Panc1 (cell line): ENCODE data around the gene MGMT. TPM values are rescaled to one million over a fixed set of nuclear protein-coding genes. Genes with fewer than 3 reads are reported as not detected.

ENCODE experiments used
- ATAC-seq: fragments of 200-7000 bp; cut with Tn5 transposase; 2 replicates; pipeline ENCODE4 v1.9.1; 2020; ENCODE audit warnings: mild to moderate bottlenecking, moderate library complexity
- BruUV-seq: library from RNA; stranded (reverse); fragments of 400-500 nt; replicated peaks from 2 replicates; lab custom pipeline; 2021; lab: Mats Ljungman, UMichigan
- CTCF ChIA-PET: fragments of 300-600 bp; sonication (Branson Sonifier 250); formaldehyde crosslinking; loops from one replicate; lab custom pipeline; 2022; ENCODE audit warnings: antibody characterized with exemption; lab: Charles Lee
- POLR2A ChIA-PET: fragments of 300-600 bp; sonication (Branson Sonifier 250); formaldehyde crosslinking; loops from one replicate; lab custom pipeline; 2022; ENCODE audit warnings: antibody characterized with exemption; lab: Charles Lee
- DNase-seq: peaks from one replicate; pipeline ENCODE4 v3.0.0-alpha.2; 2010; ENCODE audit warnings: low read depth, low spot score
- H3K27ac ChIP-seq: 2 replicates; pipeline ENCODE4 v1.5.1; 2011; ENCODE audit warnings: mild to moderate bottlenecking, low read length, inconsistent platforms
- H3K27me3 ChIP-seq: fragments of 200-500 bp; sonication (Bioruptor generic); 2 replicates; pipeline ENCODE4 v1.6.0; 2014; ENCODE audit warnings: low read length, inconsistent platforms; ENCODE audit not compliant: control insufficient read depth, insufficient read depth
- H3K36me3 ChIP-seq: fragments of 200-500 bp; sonication (Bioruptor generic); 2 replicates; pipeline ENCODE4 v1.5.1; 2014; ENCODE audit warnings: inconsistent platforms, mild to moderate bottlenecking, low read length, moderate library complexity; ENCODE audit not compliant: control insufficient read depth, insufficient read depth
- H3K4me1 ChIP-seq: 2 replicates; pipeline ENCODE4 v1.5.1; 2011; ENCODE audit warnings: inconsistent platforms, mild to moderate bottlenecking, low read length, moderate library complexity; ENCODE audit not compliant: control insufficient read depth, insufficient read depth
- H3K4me3 ChIP-seq, 2 experiments: 2 replicates each; pipeline ENCODE4 v1.5.1; 2011 to 2012; ENCODE audit warnings: low read depth in 2 of 2, low read length in 2 of 2, mild to moderate bottlenecking in 2 of 2, inconsistent platforms in 1 of 2, moderate library complexity in 1 of 2
- H3K9me3 ChIP-seq: fragments of 200-500 bp; sonication (Bioruptor generic); 2 replicates; pipeline ENCODE4 v1.5.1; 2014; ENCODE audit warnings: low read depth, mild to moderate bottlenecking, inconsistent platforms, low read length, moderate library complexity; ENCODE audit not compliant: control insufficient read depth, insufficient read depth
- POLR2AphosphoS5 ChIP-seq: IDR thresholded peaks from 2 replicates; pipeline ENCODE4 v1.6.1; 2012; ENCODE audit warnings: mild to moderate bottlenecking, low read depth, low read length, moderate library complexity
- SIN3A ChIP-seq: IDR thresholded peaks from 2 replicates; pipeline ENCODE4 v1.6.1; 2012; ENCODE audit warnings: low read depth, mild to moderate bottlenecking, low read length, moderate library complexity, borderline replicate concordance; ENCODE audit not compliant: insufficient read depth
- TCF7L2 ChIP-seq: IDR thresholded peaks from 2 replicates; pipeline ENCODE4 v1.6.1; 2011; ENCODE audit warnings: mild to moderate bottlenecking, low read depth, low read length, inconsistent platforms
- in situ Hi-C: cut with HindIII; loops from 2 replicates; pipeline ENCODE4 v1.10.0; 2016; ENCODE audit warnings: low sequenced_read_pairs, low pct_unique_long_range_greater_than_20kb
- intact Hi-C: fragments of 100-400 bp; cut with micrococcal nuclease; formaldehyde crosslinking; loops from one replicate; pipeline ENCODE4 v1.10.0; 2022; ENCODE audit not compliant: unreplicated experiment
- total RNA-seq: library from RNA; stranded (reverse); gene quantifications from one replicate; pipeline ENCODE4 v1.2.1, GENCODE V29; 2021; ENCODE audit not compliant: unreplicated experiment
- TF ChIP-seq, protein P1 (sequence below): fragments of 450-650 bp; IDR thresholded peaks from 2 replicates; pipeline ENCODE4 v1.5.1; 2017; ENCODE audit warnings: mild to moderate bottlenecking
- TF ChIP-seq, protein P2 (sequence below), 2 experiments: IDR thresholded peaks; 2 replicates each; pipeline ENCODE4 v1.6.1; 2011 to 2012; ENCODE audit warnings: low read depth in 2 of 2, control low read depth in 1 of 2, low read length in 1 of 2, mild to moderate bottlenecking in 1 of 2, moderate library complexity in 1 of 2; ENCODE audit not compliant: insufficient read depth in 1 of 2

Gene MGMT
- total RNA-seq, 1 experiment from 2014 or later = 27.3 TPM

DNA sequence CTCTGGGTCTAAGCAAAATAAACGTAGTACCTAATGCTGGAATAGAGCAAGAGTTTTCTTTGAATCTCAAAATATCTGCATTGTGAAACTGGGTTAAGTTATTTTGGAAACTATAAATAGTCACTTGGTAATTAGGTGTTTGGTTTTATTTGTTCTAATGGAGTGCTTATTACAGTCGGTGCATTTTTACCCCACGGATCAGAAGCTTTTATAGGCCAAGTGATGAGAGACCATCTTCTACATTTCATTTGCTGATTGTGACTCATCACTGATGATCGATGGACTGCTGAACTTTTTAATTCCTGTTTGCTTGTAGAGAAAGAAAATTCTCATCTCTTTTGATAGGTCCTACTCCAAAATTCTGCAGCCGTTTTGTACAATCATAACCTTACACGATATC, 28.2 kb downstream of the MGMT start:
- DNase-seq = no peak
- no TSS peak for BruUV-seq
- TF ChIP-seq TCF7L2 (no peak), SIN3A (no peak), POLR2AphosphoS5 (no peak)
- TF ChIP-seq, protein P1, sequence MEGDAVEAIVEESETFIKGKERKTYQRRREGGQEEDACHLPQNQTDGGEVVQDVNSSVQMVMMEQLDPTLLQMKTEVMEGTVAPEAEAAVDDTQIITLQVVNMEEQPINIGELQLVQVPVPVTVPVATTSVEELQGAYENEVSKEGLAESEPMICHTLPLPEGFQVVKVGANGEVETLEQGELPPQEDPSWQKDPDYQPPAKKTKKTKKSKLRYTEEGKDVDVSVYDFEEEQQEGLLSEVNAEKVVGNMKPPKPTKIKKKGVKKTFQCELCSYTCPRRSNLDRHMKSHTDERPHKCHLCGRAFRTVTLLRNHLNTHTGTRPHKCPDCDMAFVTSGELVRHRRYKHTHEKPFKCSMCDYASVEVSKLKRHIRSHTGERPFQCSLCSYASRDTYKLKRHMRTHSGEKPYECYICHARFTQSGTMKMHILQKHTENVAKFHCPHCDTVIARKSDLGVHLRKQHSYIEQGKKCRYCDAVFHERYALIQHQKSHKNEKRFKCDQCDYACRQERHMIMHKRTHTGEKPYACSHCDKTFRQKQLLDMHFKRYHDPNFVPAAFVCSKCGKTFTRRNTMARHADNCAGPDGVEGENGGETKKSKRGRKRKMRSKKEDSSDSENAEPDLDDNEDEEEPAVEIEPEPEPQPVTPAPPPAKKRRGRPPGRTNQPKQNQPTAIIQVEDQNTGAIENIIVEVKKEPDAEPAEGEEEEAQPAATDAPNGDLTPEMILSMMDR = no peak
- TF ChIP-seq, protein P2, sequence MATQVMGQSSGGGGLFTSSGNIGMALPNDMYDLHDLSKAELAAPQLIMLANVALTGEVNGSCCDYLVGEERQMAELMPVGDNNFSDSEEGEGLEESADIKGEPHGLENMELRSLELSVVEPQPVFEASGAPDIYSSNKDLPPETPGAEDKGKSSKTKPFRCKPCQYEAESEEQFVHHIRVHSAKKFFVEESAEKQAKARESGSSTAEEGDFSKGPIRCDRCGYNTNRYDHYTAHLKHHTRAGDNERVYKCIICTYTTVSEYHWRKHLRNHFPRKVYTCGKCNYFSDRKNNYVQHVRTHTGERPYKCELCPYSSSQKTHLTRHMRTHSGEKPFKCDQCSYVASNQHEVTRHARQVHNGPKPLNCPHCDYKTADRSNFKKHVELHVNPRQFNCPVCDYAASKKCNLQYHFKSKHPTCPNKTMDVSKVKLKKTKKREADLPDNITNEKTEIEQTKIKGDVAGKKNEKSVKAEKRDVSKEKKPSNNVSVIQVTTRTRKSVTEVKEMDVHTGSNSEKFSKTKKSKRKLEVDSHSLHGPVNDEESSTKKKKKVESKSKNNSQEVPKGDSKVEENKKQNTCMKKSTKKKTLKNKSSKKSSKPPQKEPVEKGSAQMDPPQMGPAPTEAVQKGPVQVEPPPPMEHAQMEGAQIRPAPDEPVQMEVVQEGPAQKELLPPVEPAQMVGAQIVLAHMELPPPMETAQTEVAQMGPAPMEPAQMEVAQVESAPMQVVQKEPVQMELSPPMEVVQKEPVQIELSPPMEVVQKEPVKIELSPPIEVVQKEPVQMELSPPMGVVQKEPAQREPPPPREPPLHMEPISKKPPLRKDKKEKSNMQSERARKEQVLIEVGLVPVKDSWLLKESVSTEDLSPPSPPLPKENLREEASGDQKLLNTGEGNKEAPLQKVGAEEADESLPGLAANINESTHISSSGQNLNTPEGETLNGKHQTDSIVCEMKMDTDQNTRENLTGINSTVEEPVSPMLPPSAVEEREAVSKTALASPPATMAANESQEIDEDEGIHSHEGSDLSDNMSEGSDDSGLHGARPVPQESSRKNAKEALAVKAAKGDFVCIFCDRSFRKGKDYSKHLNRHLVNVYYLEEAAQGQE (IDR thresholded peaks at IDR 0.05; ENCODE audit: insufficient read depth in 1 of 2, low read depth in 2 of 2, low read length in 1 of 2) = no peak
- no peaks in the 10 kb centered on the region for H3K27me3 ChIP-seq
- H3K4me1 ChIP-seq = no peaks in the 10 kb centered on the region
- H3K4me3 ChIP-seq = no peak overlapping the region
- ChIA-PET CTCF (no interaction called here), POLR2A (no interaction called here)
- in situ Hi-C loops (no loop called here), intact Hi-C loops (no loop called here)
- H3K9me3 ChIP-seq = peaks cover 23% of the 10 kb centered on the region
- no peaks in the 10 kb centered on the region for H3K36me3 ChIP-seq
- no peak overlapping the region for H3K27ac ChIP-seq
- ATAC-seq = no peak

DNA sequence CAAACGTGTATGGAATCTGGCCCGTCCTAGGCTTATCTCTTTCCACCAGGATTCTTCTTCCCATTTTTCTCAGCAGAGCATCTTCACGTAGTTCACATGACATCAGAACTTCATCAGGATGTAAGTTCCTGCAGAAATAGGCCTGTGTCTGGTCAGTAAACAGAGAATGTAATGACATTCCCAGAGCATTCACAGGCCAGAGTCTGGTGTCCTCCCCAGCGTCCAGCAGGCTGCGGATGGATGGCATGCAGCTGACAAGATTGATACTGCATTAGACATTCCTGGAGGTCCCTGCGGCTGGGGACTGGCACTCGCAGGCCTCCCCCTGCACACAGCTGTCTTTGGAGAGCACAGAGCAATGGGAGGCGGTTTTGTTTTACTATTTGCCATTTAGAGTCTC, 28.7 kb downstream of the MGMT start:
- in situ Hi-C loops (no loop called here), intact Hi-C loops (no loop called here)
- peaks cover 20% of the 10 kb centered on the region for H3K9me3 ChIP-seq
- DNase-seq (no peak), ATAC-seq (no peak)
- no TSS peak for BruUV-seq
- H3K36me3 ChIP-seq = no peaks in the 10 kb centered on the region
- no peak overlapping the region for H3K4me3 ChIP-seq
- POLR2A ChIA-PET = no interaction called here
- CTCF ChIA-PET = no interaction called here
- no peaks in the 10 kb centered on the region for H3K27me3 ChIP-seq
- no peaks in the 10 kb centered on the region for H3K4me1 ChIP-seq
- TF ChIP-seq POLR2AphosphoS5 (no peak), SIN3A (no peak), TCF7L2 (no peak)
- TF ChIP-seq, protein P1 = no peak
- TF ChIP-seq, protein P2 (IDR thresholded peaks at IDR 0.05; ENCODE audit: insufficient read depth in 1 of 2, low read depth in 2 of 2, low read length in 1 of 2) = no peak
- no peak overlapping the region for H3K27ac ChIP-seq
